ENCODE results near the gene RUFY1.
"Not testable (repeated sequence)": the region's sequence is repeated elsewhere in the genome, so short reads cannot be mapped to it uniquely, and the experiment has no call there.

RUFY1 gene

GRCh38 chr5:179536676-179537075 lies 13.7 kb upstream of the RUFY1 start:
- DNase-seq, result no peak

GRCh38 chr5:179542170-179542569 lies 8.2 kb upstream of the RUFY1 start:
- DNase-seq, result no peak

GRCh38 chr5:179543275-179543674 lies 7.1 kb upstream of the RUFY1 start:
- DNase-seq, result not testable (repeated sequence)

- no peak for DNase-seq
Measured at GRCh38 chr5:179553006-179553405, 2.7 kb downstream of the RUFY1 start.

GRCh38 chr5:179553875-179554274 lies 3.5 kb downstream of the RUFY1 start:
- no peak for DNase-seq

- DNase-seq, result no peak
Measured at GRCh38 chr5:179554981-179555380, 4.6 kb downstream of the RUFY1 start.

- not testable (repeated sequence) for DNase-seq
Measured at GRCh38 chr5:179558261-179558799, 8.0 kb downstream of the RUFY1 start.

- DNase-seq, result peak; percentile 31
Measured at GRCh38 chr5:179558932-179559283, 8.6 kb downstream of the RUFY1 start.

- DNase-seq, result peak; percentile 98
Measured at GRCh38 chr5:179559284-179560252, 9.2 kb downstream of the RUFY1 start.

GRCh38 chr5:179564526-179564925 lies 14.2 kb downstream of the RUFY1 start:
- DNase-seq, result no peak

GRCh38 chr5:179568721-179569120 lies 18.4 kb downstream of the RUFY1 start:
- no peak for DNase-seq

GRCh38 chr5:179572386-179572785 lies 22.0 kb downstream of the RUFY1 start:
- no peak for DNase-seq

- no peak for DNase-seq
Measured at GRCh38 chr5:179577286-179577960, 27.1 kb downstream of the RUFY1 start.

GRCh38 chr5:179585941-179586401 lies 35.6 kb downstream of the RUFY1 start:
- no peak for DNase-seq

- DNase-seq, result no peak
Measured at GRCh38 chr5:179588166-179588565, 37.8 kb downstream of the RUFY1 start.

- DNase-seq, result no peak
Measured at GRCh38 chr5:179595916-179596315, 45.6 kb downstream of the RUFY1 start.

- DNase-seq, result no peak
Measured at GRCh38 chr5:179596421-179596820, 46.1 kb downstream of the RUFY1 start.

GRCh38 chr5:179599100-179599499 lies 48.7 kb downstream of the RUFY1 start:
- DNase-seq, result no peak

- no peak for DNase-seq
Measured at GRCh38 chr5:179599566-179599965, 49.2 kb downstream of the RUFY1 start.

- DNase-seq, result no peak
Measured at GRCh38 chr5:179599973-179600372, 49.6 kb downstream of the RUFY1 start.

- no peak for DNase-seq
Measured at GRCh38 chr5:179601871-179602625, 51.7 kb downstream of the RUFY1 start.

- no peak for DNase-seq
Measured at GRCh38 chr5:179603308-179603707, 53.0 kb downstream of the RUFY1 start.
